ENCODE data around the gene CDCP1. TPM values are rescaled to one million over a fixed set of nuclear protein-coding genes. Genes with fewer than 3 reads are reported as not detected.
"Not testable (repeated sequence)": the region's sequence is repeated elsewhere in the genome, so short reads cannot be mapped to it uniquely, and the experiment has no call there.

Gene CDCP1
- total RNA-seq, 3 donors from 2014 or later (not counting 1 experiment from before 2014, with no cell fraction given): 0.38 to 0.61 (median 0.48) TPM

GRCh38 chr3:45143673-45144671 lies 2.2 kb downstream of the CDCP1 start:
- ATAC-seq: peak in 2 of 3 donors; percentile 34 to 57
- H3K27ac ChIP-seq (ENCODE audit: low read length): no peak overlapping the region

GRCh38 chr3:45140770-45141155 lies 5.4 kb downstream of the CDCP1 start:
- H3K27me3 Mint-ChIP-seq (ENCODE audit: low read depth in 2 of 2): peaks cover 19 to 21% of the 10 kb centered on the region in 2 donors
- intact Hi-C loops (cut with micrococcal nuclease); H3K9me3 Mint-ChIP-seq; H3K27ac Mint-ChIP-seq; H3K36me3 ChIP-seq (ENCODE audit: control insufficient read depth, insufficient read depth, low read length); H3K4me3 Mint-ChIP-seq; H3K27me3 ChIP-seq (ENCODE audit: control insufficient read depth, insufficient read depth, low read length); H3K9me3 ChIP-seq (ENCODE audit: control insufficient read depth, insufficient read depth, low read length); ATAC-seq; DNase-seq; H3K4me1 ChIP-seq (ENCODE audit: control insufficient read depth, insufficient read depth, low read length); H3K36me3 Mint-ChIP-seq; H3K27ac ChIP-seq (ENCODE audit: low read length); H3K4me3 ChIP-seq (ENCODE audit: low read length): not testable (repeated sequence)
- peaks cover 13 to 16% of the 10 kb centered on the region in 2 donors for H3K4me1 Mint-ChIP-seq
- WGBS (ENCODE audit: insufficient coverage): 92% methylated on average over 4 of the region's 4 CpGs

More at GRCh38 chr3:45143673-45144671, 2.2 kb downstream of the CDCP1 start:
- DNase-seq: no peak
- H3K4me1 Mint-ChIP-seq: peaks cover 16 to 19% of the 10 kb centered on the region in 2 donors
- intact Hi-C loops (cut with micrococcal nuclease): no loop called here
- no peaks in the 10 kb centered on the region for H3K9me3 ChIP-seq (ENCODE audit: control insufficient read depth, insufficient read depth, low read length)
- no peak for TF ChIP-seq CTCF (IDR thresholded peaks at IDR 0.05)
- no peaks in the 10 kb centered on the region for H3K36me3 Mint-ChIP-seq
- peaks cover 21% of the 10 kb centered on the region for H3K27me3 ChIP-seq (ENCODE audit: control insufficient read depth, insufficient read depth, low read length)
- 73% methylated on average over 6 of the region's 6 CpGs for WGBS (ENCODE audit: insufficient coverage)
- peak overlapping the region in 1 of 2 donors; percentile 16 for H3K27ac Mint-ChIP-seq
- H3K4me3 Mint-ChIP-seq: peak overlapping the region; percentile 35
- H3K4me1 ChIP-seq (ENCODE audit: control insufficient read depth, insufficient read depth, low read length): peaks cover 17% of the 10 kb centered on the region
- H3K36me3 ChIP-seq (ENCODE audit: control insufficient read depth, insufficient read depth, low read length): no peaks in the 10 kb centered on the region
- H3K9me3 Mint-ChIP-seq: no peaks in the 10 kb centered on the region
- H3K4me3 ChIP-seq (ENCODE audit: low read length): no peak overlapping the region
- H3K27me3 Mint-ChIP-seq (ENCODE audit: low read depth in 2 of 2): peaks cover 41 to 46% of the 10 kb centered on the region in 2 donors

GRCh38 chr3:45140141-45140769 lies 5.9 kb downstream of the CDCP1 start:
- H3K27ac ChIP-seq (ENCODE audit: low read length): no peak overlapping the region
- Mint-ChIP-seq H3K36me3 (no peaks in the 10 kb centered on the region), H3K4me1 (peaks cover 9 to 13% of the 10 kb centered on the region in 2 donors), H3K27me3 (ENCODE audit: low read depth in 2 of 2) (peaks cover 15 to 16% of the 10 kb centered on the region in 2 donors), H3K27ac (no peak overlapping the region), H3K9me3 (no peaks in the 10 kb centered on the region), H3K4me3 (no peak overlapping the region)
- peaks cover 4% of the 10 kb centered on the region for H3K4me1 ChIP-seq (ENCODE audit: control insufficient read depth, insufficient read depth, low read length)
- no peak overlapping the region for H3K4me3 ChIP-seq (ENCODE audit: low read length)
- DNase-seq (no peak), ATAC-seq (no peak)
- no peak for TF ChIP-seq CTCF (IDR thresholded peaks at IDR 0.05)
- 76% methylated on average over 7 of the region's 8 CpGs for WGBS (ENCODE audit: insufficient coverage)
- H3K36me3 ChIP-seq (ENCODE audit: control insufficient read depth, insufficient read depth, low read length): no peaks in the 10 kb centered on the region
- peaks cover 3% of the 10 kb centered on the region for H3K27me3 ChIP-seq (ENCODE audit: control insufficient read depth, insufficient read depth, low read length)
- intact Hi-C loops (cut with micrococcal nuclease): no loop called here
- no peaks in the 10 kb centered on the region for H3K9me3 ChIP-seq (ENCODE audit: control insufficient read depth, insufficient read depth, low read length)

Measured in natural killer cell (primary cell).